GM12801 (cell line): ENCODE measurements around the gene TNRC6B.

Experiments used
- TF ChIP-seq, protein P1 (sequence below): IDR thresholded peaks from one replicate; pipeline ENCODE4 v1.5.1; 2011; ENCODE audit warnings: control low read depth; ENCODE audit not compliant: insufficient read length; ENCODE audit errors: extremely low read depth

Gene TNRC6B

GRCh38 chr22:40289991-40290459 lies 112.3 kb downstream of the TNRC6B start:
- TF ChIP-seq, protein P1, sequence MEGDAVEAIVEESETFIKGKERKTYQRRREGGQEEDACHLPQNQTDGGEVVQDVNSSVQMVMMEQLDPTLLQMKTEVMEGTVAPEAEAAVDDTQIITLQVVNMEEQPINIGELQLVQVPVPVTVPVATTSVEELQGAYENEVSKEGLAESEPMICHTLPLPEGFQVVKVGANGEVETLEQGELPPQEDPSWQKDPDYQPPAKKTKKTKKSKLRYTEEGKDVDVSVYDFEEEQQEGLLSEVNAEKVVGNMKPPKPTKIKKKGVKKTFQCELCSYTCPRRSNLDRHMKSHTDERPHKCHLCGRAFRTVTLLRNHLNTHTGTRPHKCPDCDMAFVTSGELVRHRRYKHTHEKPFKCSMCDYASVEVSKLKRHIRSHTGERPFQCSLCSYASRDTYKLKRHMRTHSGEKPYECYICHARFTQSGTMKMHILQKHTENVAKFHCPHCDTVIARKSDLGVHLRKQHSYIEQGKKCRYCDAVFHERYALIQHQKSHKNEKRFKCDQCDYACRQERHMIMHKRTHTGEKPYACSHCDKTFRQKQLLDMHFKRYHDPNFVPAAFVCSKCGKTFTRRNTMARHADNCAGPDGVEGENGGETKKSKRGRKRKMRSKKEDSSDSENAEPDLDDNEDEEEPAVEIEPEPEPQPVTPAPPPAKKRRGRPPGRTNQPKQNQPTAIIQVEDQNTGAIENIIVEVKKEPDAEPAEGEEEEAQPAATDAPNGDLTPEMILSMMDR: no peak

DNA sequence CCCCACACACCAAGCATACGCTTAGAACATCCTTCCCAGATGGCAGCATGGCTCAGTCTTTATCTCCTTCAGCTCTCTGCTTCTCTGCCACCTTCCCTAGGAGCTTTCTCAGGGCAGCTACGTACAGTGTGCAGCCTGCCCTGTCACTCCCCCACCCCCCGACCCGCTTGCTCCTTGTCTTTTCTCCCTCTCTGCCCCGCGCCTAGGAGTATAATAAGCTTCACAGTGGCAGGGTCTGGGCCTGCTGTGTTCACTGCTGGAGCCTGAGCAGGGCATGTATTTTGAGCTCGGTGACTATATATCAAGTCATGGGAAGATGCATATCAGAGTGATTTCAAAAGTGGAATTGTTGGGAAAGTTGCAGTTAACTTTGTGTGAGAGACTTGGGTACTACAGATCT lies 112.8 kb downstream of the TNRC6B start:
- TF ChIP-seq, protein P1: no peak

DNA sequence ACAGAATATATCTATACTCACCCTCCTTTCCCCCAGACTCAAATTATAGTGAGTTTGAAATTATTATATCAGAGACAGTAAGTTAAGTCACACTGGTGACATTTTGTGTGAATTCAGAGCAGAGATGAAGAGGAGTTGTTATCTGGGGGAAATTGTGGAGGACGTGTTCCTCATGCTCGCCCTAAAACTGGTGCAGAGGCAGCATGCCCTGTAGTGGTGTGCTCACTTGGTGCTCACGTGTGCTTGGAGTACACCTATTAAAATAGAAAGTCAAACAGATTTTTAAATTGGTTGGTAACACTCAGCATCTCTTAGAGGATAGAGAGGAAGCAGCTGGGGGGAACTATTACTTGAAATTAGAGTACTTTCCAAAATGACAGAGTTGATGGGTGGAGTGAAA lies 117.0 kb downstream of the TNRC6B start:
- TF ChIP-seq, protein P1: no peak

GRCh38 chr22:40300316-40300715 lies 122.6 kb downstream of the TNRC6B start:
- TF ChIP-seq, protein P1: no peak

GRCh38 chr22:40300884-40301672 lies 123.4 kb downstream of the TNRC6B start:
- TF ChIP-seq, protein P1: no peak

DNA sequence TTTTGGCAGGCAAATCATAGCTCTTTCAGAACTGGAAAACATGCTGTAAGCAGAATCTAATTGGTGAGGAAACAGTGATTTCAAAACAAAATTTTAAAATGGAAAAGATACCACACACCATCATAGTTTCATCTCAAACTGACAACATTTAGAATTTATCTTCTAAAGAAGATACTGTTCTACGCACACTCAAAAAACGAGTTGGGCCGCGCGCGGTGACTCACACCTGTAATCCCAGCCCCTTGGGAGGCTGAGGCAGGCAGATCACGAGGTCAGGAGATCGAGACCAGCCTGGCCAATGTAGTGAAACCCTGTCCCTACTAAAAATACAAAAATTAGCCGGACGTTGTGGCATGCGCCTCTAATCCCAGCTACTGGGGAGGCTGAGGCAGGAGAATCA lies 124.4 kb downstream of the TNRC6B start:
- TF ChIP-seq, protein P1: no peak

GRCh38 chr22:40305625-40306024 lies 127.9 kb downstream of the TNRC6B start:
- TF ChIP-seq, protein P1: no peak
